GM19035 (cell line): ENCODE results near the gene TMC7.
"Not testable (repeated sequence)": the region's sequence is repeated elsewhere in the genome, so short reads cannot be mapped to it uniquely, and the experiment has no call there.

Experiments
- ATAC-seq: cut with Tn5 transposase; IDR thresholded peaks from one replicate; pipeline ENCODE4 v1.9.1; 2021; ENCODE audit not compliant: unreplicated experiment

The TMC7 gene

DNA sequence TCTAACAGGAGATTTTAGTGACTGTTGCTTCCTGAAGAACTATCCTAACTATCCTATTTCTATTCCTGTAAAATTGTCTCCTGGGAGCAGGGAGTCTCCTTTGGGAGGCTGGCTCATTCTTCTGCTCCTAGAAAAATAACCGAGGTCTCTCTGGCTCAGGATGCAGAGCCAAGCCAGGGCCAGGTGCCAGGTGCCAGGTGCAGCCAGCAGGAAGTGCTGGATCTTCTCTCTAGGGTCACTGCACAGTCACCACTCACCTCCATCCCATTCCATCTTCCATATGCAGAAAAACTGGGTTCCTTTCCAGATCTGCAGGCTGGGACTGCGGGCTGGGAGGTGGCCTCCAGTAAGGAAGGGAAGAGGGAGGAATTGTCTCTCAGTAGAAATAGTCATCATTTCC, 3.8 kb upstream of the TMC7 start:
- ATAC-seq, result no peak

DNA sequence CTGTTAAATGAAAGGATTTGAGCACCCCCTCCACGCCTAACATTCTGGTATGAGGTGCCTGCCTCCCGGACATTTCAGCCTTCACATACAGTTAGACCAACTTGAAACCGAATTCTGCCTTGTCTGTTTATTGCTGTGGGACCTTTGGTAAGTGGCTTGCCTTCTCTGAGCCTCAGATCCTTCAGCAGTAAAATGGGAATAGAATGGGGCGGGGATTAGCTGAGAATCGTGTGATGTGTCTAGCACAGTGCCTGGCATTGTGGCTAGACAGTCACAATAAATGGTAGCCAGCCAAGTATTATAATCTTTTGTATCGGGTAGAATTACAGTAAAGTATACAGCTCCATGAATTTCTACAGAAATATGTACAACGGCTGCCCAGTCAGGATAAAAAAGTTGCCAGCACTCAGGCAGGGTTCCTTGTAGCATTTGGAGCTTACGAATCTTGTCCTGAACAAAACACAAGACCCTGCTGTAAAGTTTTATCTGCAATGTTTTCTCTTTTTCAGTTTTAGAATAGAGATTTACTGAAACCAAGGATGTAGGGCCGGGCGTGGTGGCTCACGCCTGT, 786 bp downstream of the TMC7 start:
- no peak for ATAC-seq

DNA sequence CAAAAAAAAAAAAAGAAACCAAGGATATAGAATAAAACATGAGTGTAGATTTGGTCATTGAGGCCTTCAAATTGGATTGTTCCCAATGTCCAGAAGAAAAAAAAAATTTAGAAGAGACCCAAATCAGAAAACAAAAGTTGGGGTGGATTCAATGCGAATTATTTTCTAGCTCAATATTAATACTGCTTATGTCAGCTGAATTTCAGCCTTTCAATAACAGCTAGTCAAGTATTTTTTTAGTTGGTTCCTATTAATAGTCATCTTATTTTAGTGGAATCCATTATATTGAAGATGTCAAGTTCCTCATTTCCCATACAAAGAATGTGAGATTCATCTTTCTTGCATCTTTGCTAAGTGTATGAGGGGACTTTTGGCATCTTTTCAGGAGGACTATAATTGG, 1.5 kb downstream of the TMC7 start:
- ATAC-seq, result not testable (repeated sequence)

DNA sequence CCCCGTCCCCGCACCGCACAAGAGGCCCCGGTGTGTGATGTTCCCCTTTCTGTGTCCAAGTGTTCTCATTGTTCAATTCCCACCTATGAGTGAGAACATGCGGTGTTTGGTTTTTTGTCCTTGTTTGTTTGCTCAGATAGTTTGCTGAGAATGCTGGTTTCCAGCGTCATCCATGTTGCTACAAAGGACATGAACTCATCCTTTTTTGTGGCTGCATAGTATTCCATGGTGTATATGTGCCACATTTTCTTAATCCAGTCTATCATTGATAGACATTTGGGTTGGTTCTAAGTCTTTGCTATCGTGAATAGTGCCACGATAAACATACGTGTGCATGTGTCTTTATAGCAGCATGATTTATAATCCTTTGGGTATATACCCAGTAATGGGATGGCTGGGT, 8.0 kb downstream of the TMC7 start:
- not testable (repeated sequence) for ATAC-seq

DNA sequence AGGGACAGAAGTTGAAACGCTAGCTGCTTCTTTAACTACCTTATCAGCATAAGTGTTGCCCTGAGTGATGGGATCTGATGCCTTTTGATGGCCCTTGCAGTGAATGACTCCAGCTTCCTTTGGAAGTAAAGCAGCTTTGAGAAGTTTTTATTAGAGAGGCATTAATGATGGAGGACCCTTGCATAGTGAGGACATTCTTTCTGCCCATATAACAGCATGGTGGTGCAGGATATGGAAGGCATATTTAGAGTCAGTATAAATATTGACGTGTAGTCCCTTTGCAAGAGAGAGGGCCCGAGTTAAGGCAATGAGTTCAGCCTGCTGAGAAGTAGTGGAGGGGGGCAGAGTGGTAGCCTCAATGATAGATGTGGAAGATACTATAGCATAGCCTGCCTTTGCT, 9.8 kb downstream of the TMC7 start:
- not testable (repeated sequence) for ATAC-seq

DNA sequence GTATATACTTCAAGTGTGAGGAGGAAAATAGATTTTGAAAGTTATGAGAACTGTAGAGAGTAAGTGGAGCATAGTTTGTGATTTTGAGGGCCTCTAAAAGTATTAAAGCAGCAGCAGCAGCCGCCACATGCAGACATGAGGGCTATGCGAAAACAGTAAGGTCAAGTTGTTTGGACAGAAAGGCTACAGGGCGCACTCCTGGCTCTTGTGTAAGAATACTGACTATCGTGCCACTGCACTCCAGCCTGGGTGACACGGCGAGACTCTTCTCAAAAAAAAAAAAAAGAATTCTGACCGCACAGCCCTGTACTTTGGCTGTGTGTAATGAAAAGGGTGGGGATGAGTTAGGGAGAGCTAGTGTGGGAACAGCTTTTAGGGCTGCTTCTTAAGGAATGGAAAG, 10.4 kb downstream of the TMC7 start:
- not testable (repeated sequence) for ATAC-seq

DNA sequence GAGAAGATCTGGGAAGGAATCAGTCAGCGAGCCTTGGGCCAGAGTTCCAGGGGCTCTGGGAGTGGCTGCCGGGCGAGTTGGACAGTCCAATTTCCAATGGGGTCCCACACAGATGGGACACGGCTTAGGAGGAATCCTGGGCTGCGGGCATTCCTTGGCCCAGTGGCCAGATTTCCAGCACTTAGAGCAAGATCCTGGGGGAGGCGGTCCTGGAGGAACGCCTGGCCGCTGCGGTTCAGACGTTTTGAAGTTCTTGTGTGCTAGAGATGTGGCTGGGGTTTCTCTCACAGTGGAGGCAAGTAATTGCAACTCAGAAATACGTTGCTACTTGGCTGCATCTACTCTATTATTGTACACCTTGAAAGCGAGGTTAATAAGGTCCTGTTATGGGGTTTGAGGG, 11.7 kb downstream of the TMC7 start:
- not testable (repeated sequence) for ATAC-seq

DNA sequence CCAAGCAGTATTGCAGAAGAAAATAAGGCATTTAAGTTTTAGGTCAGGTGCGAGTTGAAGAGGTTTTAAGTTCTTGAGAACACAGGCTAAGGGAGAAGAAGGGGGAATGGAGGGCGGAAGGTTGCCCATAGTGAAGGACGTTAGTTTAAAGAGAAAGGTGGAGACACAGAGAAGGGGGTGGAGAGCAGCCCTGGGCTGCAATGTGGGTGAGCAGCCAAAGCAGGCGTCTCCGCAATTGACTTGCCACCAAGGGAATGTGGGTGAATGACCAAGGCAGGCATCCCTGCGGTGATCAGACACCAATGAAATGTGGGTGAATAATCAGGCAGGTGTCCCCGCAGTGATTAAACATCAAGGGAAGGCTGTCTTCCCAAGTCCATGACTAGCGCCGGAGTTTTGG, 12.8 kb downstream of the TMC7 start:
- not testable (repeated sequence) for ATAC-seq

DNA sequence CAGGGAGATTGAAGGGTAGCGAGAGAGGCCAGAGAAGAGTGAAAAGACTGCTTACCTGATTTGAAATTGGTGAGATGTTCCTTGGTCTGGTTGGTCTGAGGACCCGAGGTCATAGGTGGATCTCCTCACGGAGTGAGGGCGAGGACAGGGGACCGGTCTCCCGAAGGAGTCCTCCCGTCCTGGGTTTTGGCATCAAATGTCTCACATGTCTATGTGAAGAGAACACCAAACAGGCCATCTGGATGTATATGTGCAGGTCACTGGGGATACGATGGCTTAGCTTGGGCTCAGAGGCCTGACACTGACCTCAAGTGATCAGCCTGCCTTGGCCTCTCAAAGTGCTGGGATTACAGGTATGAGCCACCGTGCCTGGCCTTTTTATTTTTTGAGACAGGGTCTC, 13.3 kb downstream of the TMC7 start:
- ATAC-seq, result not testable (repeated sequence)

DNA sequence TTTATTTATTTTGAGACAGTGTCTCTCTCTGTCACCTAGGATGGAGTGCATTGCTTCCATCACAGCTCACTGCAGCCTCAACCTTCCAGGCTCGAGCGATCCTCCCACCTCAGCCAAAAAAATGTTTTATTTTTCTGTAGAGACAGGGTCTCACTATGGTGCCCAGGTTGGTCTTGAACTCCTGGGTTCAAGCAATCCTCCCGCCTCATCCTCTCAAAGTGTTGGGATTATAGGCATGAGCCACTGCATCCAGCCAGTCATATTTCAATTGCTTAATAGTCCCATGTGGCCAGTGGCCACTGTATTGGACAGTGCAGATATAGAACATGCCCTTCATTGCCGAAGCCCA, 15.3 kb downstream of the TMC7 start:
- ATAC-seq, result no peak

DNA sequence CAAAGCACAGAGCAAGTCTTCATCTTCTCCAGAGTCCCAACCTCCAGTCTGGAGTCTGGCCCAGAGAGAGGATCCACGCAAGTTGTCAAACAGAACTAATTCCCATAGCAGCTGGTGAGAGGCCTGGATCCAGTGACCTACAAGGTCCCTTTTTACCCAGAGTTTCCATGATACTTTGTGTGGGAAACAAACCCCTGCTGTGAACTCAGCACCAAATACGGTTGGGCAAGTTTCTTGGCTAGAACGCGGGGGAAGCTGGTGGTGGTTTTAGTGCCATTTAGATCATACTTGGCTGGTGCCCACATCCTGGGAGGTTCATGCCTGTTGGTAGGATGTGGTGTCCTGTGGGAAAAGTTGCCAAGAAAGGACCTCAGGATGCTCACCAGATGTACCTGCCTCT, 18.1 kb downstream of the TMC7 start:
- ATAC-seq, result no peak

DNA sequence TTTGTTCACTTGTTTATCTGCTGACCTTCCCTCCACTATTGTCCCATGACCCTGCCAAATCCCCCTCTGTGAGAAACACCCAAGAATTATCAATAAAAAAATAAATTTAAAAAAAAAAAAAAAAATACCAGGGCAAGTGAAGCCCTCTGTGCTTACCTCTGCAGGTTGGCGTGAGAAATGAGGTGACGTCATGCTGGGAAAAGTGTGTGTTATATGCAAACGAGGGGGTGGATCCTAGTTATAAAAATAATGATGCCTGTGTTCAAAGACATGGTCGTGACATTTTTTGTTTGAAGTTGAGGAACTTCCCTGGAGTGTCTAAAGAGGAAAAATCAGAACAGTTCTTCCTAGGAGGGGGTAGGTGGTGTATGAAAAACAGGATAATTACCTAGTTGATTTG, 20.2 kb downstream of the TMC7 start:
- ATAC-seq, result no peak

DNA sequence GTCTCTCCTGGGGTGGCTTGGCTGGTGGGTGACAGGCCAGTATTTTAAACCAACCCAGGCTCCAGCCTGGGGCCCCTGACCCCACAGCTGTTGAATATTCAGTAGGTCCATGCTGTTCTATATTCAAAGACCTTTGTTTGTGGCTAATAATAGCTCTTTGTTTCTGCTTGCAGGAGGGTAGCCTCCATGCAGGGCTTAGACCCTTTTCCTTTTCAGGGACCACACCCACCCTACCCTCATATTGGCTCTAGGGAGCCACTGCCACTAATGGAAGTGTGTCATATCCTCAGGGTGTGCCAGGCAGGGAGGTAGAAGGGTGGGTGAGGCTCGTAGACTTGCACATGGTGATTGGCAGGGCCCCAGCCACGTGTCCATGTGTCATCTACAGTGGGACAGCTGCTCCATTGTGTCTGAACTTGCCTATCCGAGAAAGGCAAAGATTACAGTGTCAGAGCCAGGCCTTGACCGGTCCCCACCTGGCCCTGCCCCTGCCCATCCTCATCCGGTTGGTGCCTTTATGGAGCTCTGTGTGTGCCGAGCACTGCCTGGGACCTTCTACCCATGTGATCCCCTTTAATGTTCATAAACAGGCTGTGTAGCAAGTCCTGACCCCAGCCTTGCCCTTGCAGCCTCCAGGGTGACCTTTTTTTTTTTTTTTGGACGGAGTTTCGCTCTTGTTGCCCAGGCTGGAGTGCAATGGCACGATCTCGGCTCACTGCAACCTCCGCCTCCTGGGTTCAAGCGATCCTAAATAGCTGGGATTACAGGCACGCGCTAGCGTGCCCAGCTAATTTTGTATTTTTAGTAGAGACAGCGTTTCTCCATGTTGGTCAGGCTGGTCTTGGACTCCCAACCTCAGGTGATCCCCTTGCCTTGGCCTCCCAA, 22.1 kb downstream of the TMC7 start:
- no peak for ATAC-seq

DNA sequence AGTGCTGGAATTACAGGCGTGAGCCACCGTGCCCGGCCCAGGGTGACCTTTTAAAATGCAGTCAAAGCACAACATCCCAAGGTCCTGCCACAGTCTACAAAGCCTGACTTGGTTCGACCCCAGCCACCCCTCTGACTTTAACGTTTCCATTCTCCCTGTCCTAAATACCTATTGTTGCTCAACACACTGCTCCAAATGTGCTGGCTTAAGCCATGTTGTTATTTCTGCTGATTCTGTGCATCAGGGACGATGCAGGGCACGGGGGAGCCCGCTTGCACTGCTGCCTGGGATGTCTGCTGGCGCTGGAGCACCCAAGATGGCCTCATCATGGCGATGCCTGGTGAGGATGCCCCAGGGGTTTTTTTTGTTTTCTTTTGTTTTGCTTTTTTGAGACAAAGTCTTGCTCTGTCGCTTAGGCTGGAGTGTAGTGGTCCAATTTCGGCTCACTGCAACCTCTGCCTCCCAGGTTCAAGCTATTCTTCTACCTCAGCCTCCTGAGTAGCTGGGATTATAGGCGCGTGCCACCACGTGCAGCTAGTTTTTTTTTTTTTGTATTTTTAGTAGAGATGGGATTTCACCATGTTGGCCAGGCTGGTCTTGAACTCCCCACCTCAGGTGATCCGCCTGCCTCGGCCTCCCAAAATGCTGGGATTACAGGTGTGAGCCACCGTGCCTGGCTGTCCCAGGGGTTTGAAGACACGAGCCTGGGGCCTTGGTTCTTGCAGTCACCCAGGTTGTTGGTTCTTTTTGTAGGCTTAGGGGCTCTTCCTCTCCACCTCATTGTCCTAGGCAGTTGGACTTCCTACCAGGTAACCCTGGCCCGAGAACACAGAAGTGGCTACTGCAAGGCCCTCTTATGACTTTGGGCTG, 22.9 kb downstream of the TMC7 start:
- ATAC-seq, result no peak

DNA sequence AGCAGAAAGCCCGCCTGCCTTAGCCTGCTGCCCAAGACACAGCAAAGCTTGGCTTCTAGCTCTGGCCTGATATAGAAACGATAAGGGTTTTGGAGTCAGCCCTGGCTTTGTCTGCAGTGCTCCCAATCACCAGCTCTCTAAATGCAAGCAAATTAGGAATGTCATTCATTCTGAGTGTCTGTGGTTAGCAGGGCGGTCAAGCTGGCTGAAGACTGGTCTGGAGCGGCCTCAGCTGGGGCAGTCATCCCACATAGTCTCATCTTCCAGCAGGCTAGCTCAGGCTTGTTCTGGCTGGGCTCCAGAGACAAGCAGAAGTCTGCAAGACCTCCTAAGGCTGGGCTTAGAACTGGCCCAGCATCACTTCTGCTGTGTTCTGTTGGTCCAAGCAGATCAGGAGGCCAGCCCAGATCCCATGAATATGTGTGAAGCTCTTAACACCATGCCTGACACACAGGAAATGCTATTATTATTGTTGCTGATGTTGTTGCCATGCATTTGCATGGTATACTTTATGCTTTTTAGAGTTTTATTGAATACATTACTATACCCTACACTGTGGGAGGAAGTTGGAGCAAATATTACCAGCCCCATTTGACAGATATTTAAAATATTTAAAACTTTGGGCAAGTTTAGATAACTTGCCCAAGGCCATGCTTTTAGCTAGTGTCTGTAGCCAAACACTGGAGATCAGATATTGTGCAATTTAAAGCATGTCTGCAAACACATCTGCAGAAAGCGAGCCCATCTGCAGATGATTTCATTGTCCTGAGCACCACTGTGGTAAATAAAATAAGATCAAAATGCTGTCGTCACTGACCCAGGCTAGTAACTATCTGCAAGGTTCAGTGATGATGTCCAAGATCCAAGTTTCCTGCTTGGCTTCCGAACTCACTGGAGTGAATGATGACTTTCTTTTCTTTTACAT, 24.8 kb downstream of the TMC7 start:
- ATAC-seq, result no peak

DNA sequence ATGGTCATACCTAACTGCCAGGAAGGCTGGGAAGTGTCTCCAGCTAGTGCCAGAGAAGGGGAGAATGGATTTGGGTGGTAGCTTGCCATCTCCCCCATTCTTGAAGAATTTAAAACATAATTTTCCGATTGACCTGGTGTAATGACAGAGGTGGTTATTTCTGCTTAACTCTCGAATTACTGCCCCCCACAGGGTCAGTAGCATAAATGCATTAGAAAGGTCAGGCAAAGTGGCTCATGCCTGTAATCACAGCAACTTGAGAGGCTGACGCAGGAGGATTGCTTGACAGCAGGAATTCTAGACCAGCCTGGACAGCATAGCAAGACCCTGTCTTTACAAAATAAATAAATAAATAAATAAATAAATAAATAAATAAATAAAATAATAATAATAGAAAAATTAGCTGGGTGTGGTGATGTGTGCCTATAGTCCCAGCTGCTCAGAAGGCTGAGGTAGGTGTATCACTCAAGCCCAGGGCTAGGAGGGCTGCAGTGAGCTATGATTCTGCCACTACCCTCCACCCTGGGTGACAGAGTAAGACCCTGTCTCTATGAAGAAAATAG, 27.5 kb downstream of the TMC7 start:
- no peak for ATAC-seq

DNA sequence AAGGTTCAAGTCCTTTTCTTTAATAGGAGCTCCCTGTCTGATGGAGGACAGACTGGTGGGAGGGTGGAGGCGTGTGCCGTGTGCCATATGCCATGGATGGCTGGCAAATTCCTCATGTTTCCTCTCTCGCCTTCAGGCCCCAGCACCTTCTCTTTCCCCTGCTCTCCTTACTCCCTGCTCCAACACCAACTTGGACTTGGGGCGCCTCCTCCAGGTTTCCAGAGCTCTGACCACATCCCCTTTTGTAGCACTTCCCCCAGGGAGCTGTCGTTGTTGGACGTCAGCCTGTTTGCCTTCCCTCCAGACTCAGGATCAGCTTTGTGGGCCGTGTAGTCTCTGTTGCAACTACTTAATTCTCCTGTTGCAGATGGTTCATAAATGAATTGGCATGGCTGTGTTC, 30.7 kb downstream of the TMC7 start:
- ATAC-seq, result no peak

DNA sequence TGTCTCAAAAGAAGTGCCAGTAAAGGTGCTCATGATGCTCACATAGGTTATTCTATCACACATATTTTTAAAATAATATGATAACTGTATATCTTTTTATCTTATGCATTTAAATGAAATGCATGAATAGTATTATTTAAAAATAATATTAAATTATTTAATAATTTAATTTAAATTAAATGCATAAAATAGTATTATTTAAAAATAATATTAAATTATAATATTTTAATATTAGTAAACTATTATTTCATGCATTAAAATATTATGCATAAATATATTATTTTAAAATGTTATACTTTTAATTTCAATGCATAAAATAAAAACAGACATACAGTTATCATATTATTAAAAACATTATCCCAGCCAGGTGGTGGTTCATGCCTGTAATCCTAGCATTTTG, 33.4 kb downstream of the TMC7 start:
- ATAC-seq, result no peak

DNA sequence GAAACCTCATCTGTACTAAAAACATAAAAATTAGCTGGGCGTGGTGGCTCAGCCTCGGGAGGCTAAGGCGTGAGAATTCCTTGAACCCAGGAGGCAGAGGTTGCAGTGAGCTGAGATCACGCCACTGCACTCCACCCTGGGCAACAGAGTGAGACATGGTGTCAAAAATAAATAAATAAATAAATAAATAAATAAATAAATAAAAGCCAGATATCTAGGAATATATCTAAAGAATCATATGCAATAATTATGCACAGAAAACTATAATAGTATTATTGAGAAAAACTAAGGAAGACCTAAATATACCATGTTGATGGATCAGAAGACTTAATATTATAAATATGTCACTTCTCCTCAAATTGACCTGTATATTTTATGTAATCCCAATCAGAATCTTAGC, 37.0 kb downstream of the TMC7 start:
- no peak for ATAC-seq

DNA sequence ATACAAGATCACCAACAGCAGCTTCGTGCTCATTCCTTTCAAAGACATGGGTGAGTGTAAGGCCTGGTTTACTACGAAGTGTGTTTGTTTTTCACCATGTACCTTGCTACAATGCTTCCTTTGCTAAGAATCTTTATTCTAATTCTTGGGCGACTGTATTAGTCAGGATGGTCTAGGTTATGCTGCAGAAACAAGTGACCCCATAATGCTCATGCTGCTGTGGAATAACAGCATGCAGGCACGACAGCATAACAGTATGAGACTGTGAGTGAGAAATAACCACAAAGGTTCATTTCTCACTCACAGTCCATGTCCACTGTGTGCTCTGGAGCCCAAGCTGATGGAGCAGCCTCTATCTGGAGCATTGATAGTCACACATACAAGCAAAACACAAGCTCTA, 38.0 kb downstream of the TMC7 start:
- ATAC-seq, result no peak
